Trophoblast cell (in vitro differentiated cells and primary cell): ENCODE results near the gene GTPBP4.

Experiments
- DNase-seq, 2 donors: peaks; one replicate each; pipeline ENCODE4 v3.0.0-alpha.2; 2016
- H2AFZ ChIP-seq: 2 replicates; pipeline ENCODE4 v1.6.1; 2013; ENCODE audit warnings: low read length, moderate library complexity, mild to moderate bottlenecking; ENCODE audit not compliant: insufficient read depth, poor library complexity
- H2AK5ac ChIP-seq: 2 replicates; pipeline ENCODE4 v1.6.1; 2013; ENCODE audit warnings: mild to moderate bottlenecking, low read length
- H2BK120ac ChIP-seq: 2 replicates; pipeline ENCODE4 v1.6.1; 2013; ENCODE audit warnings: low read length, mild to moderate bottlenecking, moderate library complexity; ENCODE audit not compliant: insufficient read depth, poor library complexity
- H2BK12ac ChIP-seq: 2 replicates; pipeline ENCODE4 v1.6.1; 2013; ENCODE audit warnings: mild to moderate bottlenecking, low read length, moderate library complexity
- H2BK5ac ChIP-seq: 2 replicates; pipeline ENCODE4 v1.6.1; 2013; ENCODE audit warnings: low read length, low read depth, moderate library complexity, mild to moderate bottlenecking; ENCODE audit not compliant: poor library complexity
- H3K14ac ChIP-seq: 2 replicates; pipeline ENCODE4 v1.6.1; 2013; ENCODE audit warnings: mild to moderate bottlenecking, low read length
- H3K18ac ChIP-seq: 2 replicates; pipeline ENCODE4 v1.6.1; 2013; ENCODE audit warnings: mild to moderate bottlenecking, low read length
- H3K23ac ChIP-seq: 2 replicates; pipeline ENCODE4 v1.6.1; 2013; ENCODE audit warnings: low read length
- H3K27ac ChIP-seq: 2 replicates; pipeline ENCODE4 v1.5.1; 2013; ENCODE audit warnings: low read depth, mild to moderate bottlenecking, inconsistent platforms, low read length, moderate library complexity
- H3K27me3 ChIP-seq: 2 replicates; pipeline ENCODE4 v1.6.1; 2013; ENCODE audit warnings: inconsistent platforms, mild to moderate bottlenecking, low read length, moderate library complexity; ENCODE audit not compliant: insufficient read depth
- H3K36me3 ChIP-seq, 2 experiments: 1 replicate in 1 of 2; 2 replicates in 1 of 2; pipeline ENCODE4 v1.6.1; 2013; ENCODE audit warnings: low read length in 2 of 2, mild to moderate bottlenecking in 2 of 2, moderate library complexity in 1 of 2; ENCODE audit not compliant: insufficient read depth in 2 of 2, control insufficient read depth in 1 of 2
- H3K4ac ChIP-seq: 2 replicates; pipeline ENCODE4 v1.6.1; 2013; ENCODE audit warnings: low read depth, mild to moderate bottlenecking, low read length, moderate library complexity
- H3K4me1 ChIP-seq, 2 experiments: 1 replicate in 1 of 2; 2 replicates in 1 of 2; pipeline ENCODE4 v1.6.1; 2013; ENCODE audit warnings: low read length in 2 of 2, mild to moderate bottlenecking in 2 of 2, moderate library complexity in 1 of 2; ENCODE audit not compliant: insufficient read depth in 2 of 2, control insufficient read depth in 1 of 2
- H3K4me2 ChIP-seq: 2 replicates; pipeline ENCODE4 v1.6.1; 2013; ENCODE audit warnings: inconsistent platforms, mild to moderate bottlenecking, low read length, moderate library complexity
- H3K4me3 ChIP-seq: 2 replicates; pipeline ENCODE4 v1.5.1; 2013; ENCODE audit warnings: mild to moderate bottlenecking, low read depth, low read length, inconsistent platforms
- H3K79me1 ChIP-seq: one replicate; pipeline ENCODE4 v1.6.1; 2013; ENCODE audit warnings: low read length
- H3K79me2 ChIP-seq: 2 replicates; pipeline ENCODE4 v1.6.1; 2013; ENCODE audit warnings: low read length, mild to moderate bottlenecking; ENCODE audit not compliant: control insufficient read depth, insufficient read depth, poor library complexity
- H3K9ac ChIP-seq: 2 replicates; pipeline ENCODE4 v1.6.1; 2013; ENCODE audit warnings: mild to moderate bottlenecking, low read length
- H3K9me3 ChIP-seq: 2 replicates; pipeline ENCODE4 v1.6.1; 2013; ENCODE audit warnings: low read depth, mild to moderate bottlenecking, control low read depth, inconsistent platforms, low read length; ENCODE audit not compliant: insufficient read depth
- H4K12ac ChIP-seq: 2 replicates; pipeline ENCODE4 v1.6.1; 2013; ENCODE audit warnings: low read depth, mild to moderate bottlenecking, low read length, moderate library complexity
- H4K8ac ChIP-seq: 2 replicates; pipeline ENCODE4 v1.6.1; 2013; ENCODE audit warnings: low read depth, mild to moderate bottlenecking, low read length, moderate library complexity
- H4K91ac ChIP-seq: one replicate; pipeline ENCODE4 v1.6.1; 2013; ENCODE audit warnings: low read depth, mild to moderate bottlenecking, low read length, moderate library complexity
- WGBS: extraction: QIAGEN DNeasy Blood & Tissue Kit; methylation state at CpG from one replicate; pipeline ENCODE4 v1.1.7; 2013; ENCODE audit warnings: missing lambda C conversion rate; ENCODE audit not compliant: insufficient read length, insufficient coverage; ENCODE audit errors: extremely low coverage; 5-methylcytosine and 5-hydroxymethylcytosine counted together

The GTPBP4 gene

DNA sequence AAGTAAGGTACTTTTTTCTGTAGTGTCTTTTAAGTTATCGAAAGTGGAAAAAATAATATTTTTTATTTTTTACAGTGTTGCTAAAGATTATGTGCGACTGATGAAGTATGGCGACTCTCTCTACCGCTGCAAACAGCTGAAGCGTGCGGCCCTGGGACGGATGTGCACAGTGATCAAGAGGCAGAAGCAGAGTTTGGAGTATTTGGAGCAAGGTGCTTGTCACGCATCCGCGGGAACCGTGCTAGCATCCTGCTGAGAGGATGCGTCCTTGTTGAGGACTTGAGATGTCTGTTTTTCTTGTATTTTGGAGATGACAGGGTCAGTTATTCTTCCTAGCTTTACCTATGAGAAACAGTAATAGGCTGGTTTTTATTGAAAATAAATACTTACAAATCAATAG, 7.8 kb downstream of the GTPBP4 start:
- H3K79me1 ChIP-seq = no peaks in the 10 kb centered on the region
- H3K4me3 ChIP-seq = no peak overlapping the region
- no CpG with 5 or more reads among the region's 12 CpGs for WGBS

DNA sequence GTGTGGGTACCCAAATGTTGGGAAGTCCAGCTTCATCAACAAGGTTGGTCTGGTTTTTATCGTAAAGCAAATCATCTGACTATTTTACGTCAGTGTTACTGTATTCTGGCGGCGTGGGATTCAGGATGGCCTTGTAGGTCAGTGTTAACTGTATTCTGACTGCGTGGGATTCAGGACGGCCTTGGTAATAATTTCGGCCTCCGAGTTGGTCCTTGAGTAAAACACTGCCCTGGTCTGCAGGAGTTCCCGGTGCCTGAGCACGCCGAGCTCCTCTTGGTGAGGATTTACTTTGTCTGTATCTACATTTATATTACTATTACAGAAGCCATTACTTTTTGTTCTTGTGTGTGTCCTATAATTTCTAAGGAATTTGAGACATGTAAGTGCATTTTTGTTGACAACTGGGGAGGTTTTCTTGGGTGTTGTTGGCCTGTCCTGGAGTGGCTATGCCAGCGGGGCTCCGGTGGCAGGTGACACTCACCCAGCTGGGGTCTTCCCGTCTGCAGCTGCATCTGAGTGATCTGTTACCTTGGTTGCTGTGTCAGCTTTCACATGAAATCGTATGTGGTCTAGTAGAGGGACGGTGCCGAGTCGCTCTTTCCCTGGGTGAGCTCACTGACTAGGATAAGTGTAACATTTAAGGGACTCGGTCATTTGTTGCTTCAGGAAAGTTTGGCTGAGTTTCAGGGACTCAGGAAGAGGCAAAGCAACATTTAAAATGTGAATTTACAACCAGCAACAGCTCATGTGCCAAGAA, 9.2 kb downstream of the GTPBP4 start:
- Histone ChIP-seq H3K79me1 (no peaks in the 10 kb centered on the region), H2AK5ac (no peak overlapping the region), H3K27ac (no peak overlapping the region), H2BK12ac (no peak overlapping the region), H3K9me3 (no peaks in the 10 kb centered on the region), H3K79me2 (no peaks in the 10 kb centered on the region), H3K14ac (no peak overlapping the region), H2AFZ (no peak overlapping the region), H2BK120ac (no peak overlapping the region), H4K91ac (no peak overlapping the region), H3K23ac (no peak overlapping the region), H3K36me3 (peaks cover 60 to 71% of the 10 kb centered on the region in 2 experiments), H4K8ac (no peak overlapping the region), H3K4ac (no peak overlapping the region), H3K27me3 (no peaks in the 10 kb centered on the region), H4K12ac (no peak overlapping the region), H3K4me2 (no peak overlapping the region), H2BK5ac (no peak overlapping the region), H3K9ac (no peak overlapping the region), H3K4me1 (no peaks in the 10 kb centered on the region), H3K18ac (no peak overlapping the region), H3K4me3 (no peak overlapping the region)
- WGBS = no CpG with 5 or more reads among the region's 19 CpGs
- DNase-seq = no peak

More for the DNA sequence above, 7.8 kb downstream of the GTPBP4 start:
- Histone ChIP-seq H2BK5ac (no peak overlapping the region), H4K91ac (no peak overlapping the region), H3K79me2 (peaks cover under 1% of the 10 kb centered on the region), H3K27me3 (no peaks in the 10 kb centered on the region), H3K18ac (no peak overlapping the region), H3K4ac (no peak overlapping the region), H3K23ac (no peak overlapping the region), H2BK12ac (no peak overlapping the region), H3K27ac (no peak overlapping the region), H3K4me2 (no peak overlapping the region), H4K12ac (no peak overlapping the region), H4K8ac (no peak overlapping the region), H3K4me1 (peaks cover 0 to under 1% of the 10 kb centered on the region in 2 experiments), H3K14ac (no peak overlapping the region), H2AK5ac (no peak overlapping the region), H2AFZ (no peak overlapping the region), H3K9ac (no peak overlapping the region), H3K36me3 (peaks cover 57 to 64% of the 10 kb centered on the region in 2 experiments), H3K9me3 (no peaks in the 10 kb centered on the region), H2BK120ac (no peak overlapping the region)
- DNase-seq = no peak

DNA sequence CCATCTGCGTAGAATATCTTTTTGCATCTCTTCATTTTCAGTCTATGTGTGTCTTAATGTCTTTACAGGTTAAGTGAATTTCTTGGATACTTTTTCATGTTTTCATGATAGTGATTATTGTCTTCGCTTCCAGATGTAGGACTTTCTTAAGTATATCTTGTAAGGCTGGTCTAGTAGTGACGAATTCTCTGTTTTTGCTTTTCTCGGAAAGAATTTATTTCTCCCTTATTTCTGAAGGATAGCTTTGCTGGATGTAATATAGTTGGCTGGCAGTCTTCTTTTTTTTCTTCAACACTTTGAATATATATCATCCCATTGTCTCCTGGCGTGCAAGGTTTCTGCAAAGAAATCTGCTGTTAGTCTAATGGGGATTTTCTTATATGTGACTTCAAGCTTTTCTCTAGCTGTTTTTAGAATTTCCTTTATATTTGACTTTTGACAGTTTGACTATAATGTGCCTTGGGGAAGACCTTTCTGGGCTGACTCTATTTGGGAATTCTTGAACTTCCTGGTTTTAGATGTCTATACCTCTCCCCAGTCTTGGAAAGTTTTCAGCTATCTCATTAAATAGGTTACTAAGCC, 14.3 kb downstream of the GTPBP4 start:
- H4K12ac ChIP-seq = no peak overlapping the region
- no peak overlapping the region for H3K18ac ChIP-seq
- H3K4ac ChIP-seq = no peak overlapping the region
- peaks cover 1% of the 10 kb centered on the region for H3K9me3 ChIP-seq
- H2AK5ac ChIP-seq = no peak overlapping the region
- H2AFZ ChIP-seq = no peak overlapping the region
- H3K27me3 ChIP-seq = no peaks in the 10 kb centered on the region
- no peak overlapping the region for H3K14ac ChIP-seq
- no peak overlapping the region for H2BK5ac ChIP-seq
- no peak overlapping the region for H4K91ac ChIP-seq
- peaks cover 63 to 71% of the 10 kb centered on the region in 2 experiments for H3K36me3 ChIP-seq
- H3K4me2 ChIP-seq = no peak overlapping the region
- no peak overlapping the region for H2BK12ac ChIP-seq
- WGBS = no CpG with 5 or more reads among the region's 5 CpGs
- no peak overlapping the region for H3K9ac ChIP-seq
- no peak overlapping the region for H2BK120ac ChIP-seq
- no peak overlapping the region for H4K8ac ChIP-seq
- no peak overlapping the region for H3K27ac ChIP-seq
- no peak overlapping the region for H3K4me3 ChIP-seq
- H3K23ac ChIP-seq = no peak overlapping the region
- no peaks in the 10 kb centered on the region for H3K4me1 ChIP-seq
- H3K79me2 ChIP-seq = no peaks in the 10 kb centered on the region
- DNase-seq = no peak
- no peaks in the 10 kb centered on the region for H3K79me1 ChIP-seq

DNA sequence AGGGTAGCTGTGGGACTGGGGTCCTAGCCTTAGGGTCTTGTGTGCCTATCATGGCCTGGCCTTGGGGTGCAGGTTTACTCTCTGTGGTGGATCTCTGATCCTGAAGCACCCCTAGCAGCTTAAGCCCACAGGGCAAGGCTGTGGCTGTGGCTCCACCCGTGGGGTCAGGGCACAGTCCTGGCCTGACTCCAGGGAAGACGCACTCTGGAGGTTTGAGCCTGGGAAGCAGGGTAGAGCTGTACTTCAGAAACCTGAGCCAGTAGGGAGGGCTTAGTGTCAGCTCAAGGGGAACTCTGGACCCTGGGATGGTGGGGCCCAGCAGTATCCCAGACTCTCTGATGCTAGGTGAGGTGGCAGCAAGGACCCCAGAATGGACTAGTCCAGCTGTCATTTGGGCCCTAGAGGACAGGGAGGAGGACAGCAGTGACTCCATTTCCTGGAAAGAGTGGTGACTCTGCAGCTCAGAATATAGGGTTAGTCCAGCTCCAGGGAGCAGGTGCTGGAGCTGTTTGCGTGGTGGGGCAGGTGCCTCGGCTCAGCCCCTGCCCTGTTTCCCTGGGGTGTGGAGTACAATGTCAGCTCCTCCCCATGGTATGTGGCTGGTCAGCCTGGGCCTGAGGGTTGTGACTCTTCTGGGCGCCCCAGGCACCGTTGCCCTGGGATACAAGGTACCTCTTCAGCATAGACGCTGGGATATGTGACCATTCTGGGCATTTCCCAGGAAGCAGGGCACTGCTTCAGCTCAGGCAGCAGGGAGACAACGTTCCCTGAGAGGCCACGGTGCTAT, 15.8 kb downstream of the GTPBP4 start:
- H3K4me3 ChIP-seq = peak overlapping the region; percentile 18
- no peak overlapping the region for H3K4me2 ChIP-seq
- H3K18ac ChIP-seq = peak overlapping the region; percentile 15
- H2BK120ac ChIP-seq = no peak overlapping the region
- no peak overlapping the region for H3K9ac ChIP-seq
- H3K27ac ChIP-seq = no peak overlapping the region
- no peaks in the 10 kb centered on the region for H3K79me1 ChIP-seq
- DNase-seq = peak; percentile 59 to 62
- H3K14ac ChIP-seq = no peak overlapping the region
- WGBS = no CpG with 5 or more reads among the region's 9 CpGs
- H3K36me3 ChIP-seq = peaks cover 56 to 68% of the 10 kb centered on the region in 2 experiments
- H3K79me2 ChIP-seq = no peaks in the 10 kb centered on the region
- no peak overlapping the region for H4K8ac ChIP-seq
- H4K12ac ChIP-seq = no peak overlapping the region
- no peak overlapping the region for H4K91ac ChIP-seq
- H3K4ac ChIP-seq = peak overlapping the region; percentile 12
- no peak overlapping the region for H2AK5ac ChIP-seq
- H2AFZ ChIP-seq = no peak overlapping the region
- H3K23ac ChIP-seq = no peak overlapping the region
- peaks cover 1% of the 10 kb centered on the region for H3K9me3 ChIP-seq
- H3K4me1 ChIP-seq = no peaks in the 10 kb centered on the region
- H3K27me3 ChIP-seq = no peaks in the 10 kb centered on the region
- no peak overlapping the region for H2BK5ac ChIP-seq
- no peak overlapping the region for H2BK12ac ChIP-seq
